HuH-7.5 (cell line): Measurements from ENCODE around the gene REG4.
"Not testable (repeated sequence)": the region's sequence is repeated elsewhere in the genome, so short reads cannot be mapped to it uniquely, and the experiment has no call there.

Source experiments
- DNase-seq: peaks from one replicate; pipeline ENCODE4 v3.0.0; 2011; ENCODE audit warnings: low spot score

REG4 gene

DNA sequence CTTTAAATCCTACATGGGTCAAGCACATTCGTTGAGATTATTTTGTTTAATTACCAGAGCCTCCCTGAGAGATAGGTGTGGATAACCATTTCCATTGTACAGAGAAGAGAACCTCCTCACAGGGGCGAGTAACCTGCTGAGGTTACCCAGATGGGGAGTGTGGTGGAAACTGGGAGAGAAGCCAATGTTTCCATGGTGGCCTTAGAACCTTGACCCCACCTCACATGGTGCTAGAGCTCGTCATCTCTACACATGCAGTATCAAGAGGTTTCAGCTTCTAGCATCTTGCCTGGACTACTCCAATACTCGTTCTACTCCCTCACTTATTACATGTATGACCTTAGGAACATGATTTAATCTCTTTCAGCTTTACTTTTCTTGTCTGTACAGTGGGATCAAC is 4.8 kb downstream of the REG4 start:
- no peak for DNase-seq

DNA sequence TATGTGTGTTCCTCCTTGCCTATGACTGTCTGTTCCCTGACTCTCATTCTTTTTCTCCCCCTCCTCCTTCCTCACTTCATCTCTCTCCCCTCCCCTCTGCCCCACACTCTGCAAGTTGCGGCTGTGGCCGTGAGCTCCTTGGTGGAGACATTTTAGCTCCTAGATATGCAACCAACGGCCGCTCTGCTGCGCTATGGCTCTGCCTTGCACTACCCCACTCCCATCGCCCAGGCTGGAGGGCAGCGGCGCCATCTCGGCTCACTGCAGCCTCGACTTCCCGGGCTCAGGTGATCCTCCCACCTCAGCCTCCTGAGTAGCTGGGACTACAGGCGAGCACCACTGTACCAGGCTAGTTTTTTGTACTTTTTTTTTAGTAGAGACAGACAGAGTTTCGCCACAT is 5.5 kb downstream of the REG4 start:
- no peak for DNase-seq

DNA sequence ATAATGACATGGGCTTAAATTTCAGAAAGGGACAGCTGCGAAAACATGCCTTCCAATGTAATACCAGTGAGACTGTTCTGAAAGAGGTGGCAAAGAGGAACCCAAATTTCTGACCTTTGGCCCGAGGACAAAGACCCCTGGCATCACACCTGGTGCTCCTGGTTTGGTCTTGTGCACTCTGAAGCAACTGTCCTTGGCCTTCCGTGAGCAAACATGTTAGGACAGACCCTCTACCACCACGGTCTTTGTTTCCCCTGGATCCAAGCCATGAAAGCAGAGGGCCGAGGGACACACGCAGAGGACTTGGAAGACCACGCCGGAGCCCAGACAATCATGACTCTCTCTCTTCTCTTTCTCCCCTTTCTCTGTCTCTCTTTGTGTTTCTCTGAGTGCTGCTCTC is 6.0 kb downstream of the REG4 start:
- no peak for DNase-seq

DNA sequence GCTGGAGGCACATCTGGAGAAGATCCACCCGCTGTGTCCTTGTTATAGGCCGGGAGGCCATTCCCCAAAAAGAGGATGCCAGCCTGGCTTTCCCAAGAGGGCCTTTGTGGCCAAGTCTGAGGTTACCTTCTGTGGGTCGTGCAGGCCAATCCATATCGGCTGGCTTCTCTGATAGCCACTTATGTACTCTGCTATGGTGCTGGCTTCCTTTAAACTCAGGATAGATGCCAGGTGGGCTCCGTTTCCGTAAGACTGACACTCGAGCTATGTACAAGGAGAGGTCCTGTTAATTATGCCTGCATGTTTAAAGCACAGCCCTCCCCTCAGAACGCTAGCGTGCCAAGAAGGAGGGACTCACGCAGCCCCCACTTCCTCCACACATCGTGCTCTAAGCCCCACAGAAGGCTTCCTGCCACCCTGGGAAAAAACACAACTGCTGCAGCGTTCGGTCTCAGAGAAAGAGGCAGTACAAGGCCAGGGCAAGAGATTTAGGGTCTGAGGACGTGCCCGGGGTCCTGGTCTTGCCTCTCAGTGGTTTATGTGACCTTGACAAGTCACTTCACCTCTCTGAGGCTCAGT is 11.6 kb downstream of the REG4 start:
- no peak for DNase-seq

DNA sequence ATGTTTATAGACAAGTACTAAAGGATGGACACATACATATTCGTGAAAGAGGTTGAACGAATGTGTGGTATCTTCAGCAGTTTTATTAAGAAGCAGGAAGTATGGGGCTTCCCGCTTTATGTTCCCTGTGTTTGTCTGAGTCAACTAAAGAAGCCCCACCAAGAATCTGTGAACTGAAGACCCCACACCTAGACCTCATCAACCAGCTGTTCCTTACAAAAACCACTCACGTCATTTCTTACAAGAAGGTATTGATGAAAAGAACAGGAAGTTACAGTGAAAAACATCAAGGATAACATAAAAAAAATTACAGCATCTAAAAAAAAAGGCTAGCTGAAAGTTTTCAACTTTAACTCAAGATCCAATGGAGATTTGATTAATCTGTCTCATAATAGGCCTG is 12.3 kb downstream of the REG4 start:
- no peak for DNase-seq

DNA sequence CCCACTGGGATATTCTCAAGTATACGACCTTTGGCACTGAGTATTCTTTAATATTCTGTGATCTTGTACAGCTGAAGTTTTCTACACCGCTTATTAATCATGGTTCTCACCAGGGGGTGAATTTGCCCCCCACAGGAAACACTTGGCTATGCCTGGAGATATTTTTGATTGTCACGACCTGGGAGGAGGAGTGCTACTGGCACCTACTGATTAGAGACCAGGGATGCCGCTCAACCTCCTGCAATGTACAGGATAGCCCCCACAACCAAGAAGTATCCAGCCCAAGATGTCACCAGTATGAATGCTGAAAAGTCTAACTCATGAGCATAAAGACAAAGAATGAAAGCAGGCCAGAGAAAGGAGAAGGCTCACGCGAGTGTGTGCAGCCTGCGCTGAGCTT is 13.7 kb downstream of the REG4 start:
- no peak for DNase-seq

DNA sequence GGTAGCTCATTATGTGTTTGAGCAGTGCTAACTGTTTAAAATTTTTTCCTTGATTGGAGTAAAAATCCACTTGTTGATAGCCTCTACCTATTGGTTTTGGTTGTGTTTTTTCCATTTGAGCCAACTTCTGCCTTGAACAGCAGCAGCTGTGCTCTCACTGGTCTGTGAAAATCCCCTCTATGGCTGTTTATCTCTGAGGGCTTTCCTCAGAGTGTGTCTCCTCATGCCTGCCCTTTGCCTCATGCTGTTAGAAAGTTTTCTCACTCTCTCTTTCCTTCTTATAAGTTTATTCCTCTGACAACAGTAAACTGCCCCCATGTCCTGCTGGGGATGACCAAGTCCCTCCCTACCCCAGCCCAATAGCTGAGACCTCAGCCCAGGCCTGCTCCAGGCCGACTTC is 14.1 kb downstream of the REG4 start:
- DNase-seq, result no peak

DNA sequence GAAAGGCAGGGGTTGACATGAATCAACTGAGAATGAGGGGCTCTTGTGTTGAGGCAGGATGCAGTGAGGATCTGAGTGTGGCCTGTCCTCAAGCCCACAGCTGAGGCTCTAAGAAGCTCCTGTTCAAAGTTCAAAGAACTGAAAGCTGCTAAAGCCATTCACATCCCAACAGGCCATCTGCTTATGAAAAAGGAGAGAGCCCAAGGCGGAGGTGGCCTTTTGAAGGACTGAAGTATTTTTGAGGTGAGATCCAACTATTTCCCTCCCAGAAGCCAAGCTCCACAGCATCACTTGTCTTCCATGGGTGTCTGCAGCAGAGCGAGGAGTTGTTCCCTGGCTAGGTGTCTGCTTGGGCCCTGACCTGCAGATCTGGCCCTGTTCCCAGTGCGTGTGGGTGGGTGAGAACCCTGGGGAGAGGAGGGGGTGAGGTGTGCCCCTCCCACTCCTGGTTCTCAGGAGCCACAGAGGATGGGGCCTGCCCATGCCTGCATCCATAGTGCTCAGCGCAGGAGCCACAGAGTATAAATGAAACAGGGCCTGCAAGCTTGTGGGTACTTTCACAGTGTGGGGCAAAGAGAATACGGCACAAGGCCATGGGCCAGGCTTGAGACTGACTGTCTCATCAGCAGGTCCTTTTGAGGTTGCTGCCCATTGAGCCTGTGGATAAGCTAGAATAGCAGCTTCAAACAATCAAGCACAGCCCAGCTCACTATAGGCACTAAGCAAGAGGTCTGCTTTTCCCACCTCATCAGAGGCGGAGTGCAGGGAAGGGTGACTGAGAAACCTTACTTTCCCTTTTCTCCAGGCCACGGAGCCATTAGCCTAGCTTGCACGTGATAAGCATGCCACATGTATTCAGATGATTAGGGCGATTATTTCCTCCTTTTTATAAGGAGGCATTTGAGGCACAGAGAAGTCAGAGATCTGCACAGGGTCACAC is 15.7 kb downstream of the REG4 start:
- DNase-seq, result no peak

DNA sequence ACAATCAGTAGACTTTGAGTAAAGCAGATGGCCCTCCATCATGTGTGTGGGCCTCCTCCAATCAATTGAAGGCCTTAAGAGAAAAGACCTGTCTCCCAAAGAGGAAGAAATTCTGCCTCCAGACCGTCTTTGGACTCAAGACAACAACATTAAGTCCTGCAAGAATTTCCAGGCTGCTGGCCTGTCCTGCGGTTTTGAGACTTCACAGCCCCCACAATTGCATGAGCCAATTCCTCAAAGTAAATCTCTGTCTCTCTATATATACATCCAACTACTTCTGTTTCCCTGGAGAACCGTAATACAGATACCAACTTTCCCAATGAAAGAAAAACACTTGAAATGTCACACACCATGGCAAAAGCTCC is 16.4 kb downstream of the REG4 start:
- DNase-seq, result no peak

DNA sequence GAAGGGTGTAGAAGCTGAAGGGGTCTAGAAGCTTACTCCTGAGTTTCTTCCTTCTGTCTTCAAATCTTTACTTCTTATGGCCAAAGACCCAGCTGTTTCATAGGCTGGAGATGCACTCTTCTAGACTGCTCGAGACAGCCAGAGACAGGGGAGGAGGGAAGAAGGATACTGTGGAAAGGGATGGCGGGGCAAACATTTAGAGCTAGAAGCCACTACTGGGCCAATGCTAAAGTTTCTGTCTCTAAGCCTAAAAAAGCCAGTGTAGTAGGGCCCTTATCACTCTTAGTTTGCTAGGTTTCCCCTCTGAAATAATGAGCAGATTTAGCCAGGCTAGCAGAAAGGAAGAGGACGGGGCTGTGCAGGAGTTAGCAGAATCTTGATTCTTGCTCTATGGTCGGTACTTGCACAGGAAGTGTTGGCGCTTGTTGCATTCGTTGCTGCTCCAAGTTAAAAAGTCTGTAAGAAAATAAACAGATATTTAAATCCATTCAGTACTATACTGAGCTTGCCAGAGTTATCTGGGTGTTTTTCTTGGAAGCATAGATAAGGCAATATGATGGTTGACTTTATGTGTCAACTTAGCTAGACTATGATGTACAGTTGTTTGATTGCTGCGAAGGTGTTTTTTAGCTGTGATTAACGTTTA is 16.9 kb downstream of the REG4 start:
- DNase-seq, result no peak

DNA sequence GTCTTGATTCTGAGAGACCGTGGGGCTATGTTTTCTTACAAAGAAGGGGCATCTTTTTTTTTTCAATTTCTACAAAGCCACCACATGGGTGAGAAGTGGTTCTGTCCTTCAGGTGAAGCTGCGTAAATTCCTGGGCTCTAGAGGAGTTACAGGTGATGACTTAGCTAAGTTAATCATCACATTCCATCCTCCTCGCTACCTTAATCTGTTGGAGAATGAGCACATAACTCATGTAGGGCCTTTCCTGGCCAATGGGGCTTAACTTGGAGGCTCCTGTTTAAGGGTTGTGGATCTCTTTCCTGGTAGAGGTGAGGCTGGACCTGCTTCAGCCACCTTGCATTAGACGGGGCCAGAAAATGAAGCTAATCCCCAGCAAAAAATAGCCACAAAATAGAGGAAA is 19.9 kb downstream of the REG4 start:
- no peak for DNase-seq

DNA sequence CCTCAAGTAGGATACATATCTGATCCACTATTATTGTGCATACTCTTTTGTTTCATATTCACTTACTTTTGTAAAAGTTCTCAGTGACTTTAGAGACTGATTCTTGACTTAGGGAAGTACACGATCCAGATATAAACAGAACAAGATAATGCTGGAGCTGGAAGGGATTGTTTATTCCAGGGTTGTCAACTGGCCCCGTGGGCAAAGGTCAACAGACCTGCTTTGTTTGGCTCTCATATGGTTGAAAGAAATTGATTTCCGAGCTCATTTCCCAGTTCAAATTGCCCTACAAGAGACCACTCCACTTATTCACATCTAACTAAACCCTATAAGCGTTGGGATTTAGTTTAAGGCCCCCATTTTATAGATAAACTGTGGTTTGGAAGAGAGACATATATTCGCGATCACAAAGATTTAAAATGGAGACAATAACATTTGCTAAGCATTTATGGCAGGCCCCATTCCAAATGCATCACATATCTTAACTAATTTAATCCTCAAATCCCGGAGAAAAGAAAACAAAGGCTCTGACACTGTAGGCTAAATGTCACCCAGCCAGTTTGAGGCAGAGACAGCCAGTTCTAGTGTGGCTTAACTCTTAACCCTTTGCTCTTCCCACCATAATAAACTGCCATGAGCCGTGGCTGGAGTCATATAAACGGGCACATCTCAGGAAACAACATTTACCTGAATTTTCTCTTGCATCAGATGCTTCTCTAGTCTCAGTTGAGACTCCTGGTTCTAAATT is 20.6 kb downstream of the REG4 start:
- DNase-seq, result no peak

DNA sequence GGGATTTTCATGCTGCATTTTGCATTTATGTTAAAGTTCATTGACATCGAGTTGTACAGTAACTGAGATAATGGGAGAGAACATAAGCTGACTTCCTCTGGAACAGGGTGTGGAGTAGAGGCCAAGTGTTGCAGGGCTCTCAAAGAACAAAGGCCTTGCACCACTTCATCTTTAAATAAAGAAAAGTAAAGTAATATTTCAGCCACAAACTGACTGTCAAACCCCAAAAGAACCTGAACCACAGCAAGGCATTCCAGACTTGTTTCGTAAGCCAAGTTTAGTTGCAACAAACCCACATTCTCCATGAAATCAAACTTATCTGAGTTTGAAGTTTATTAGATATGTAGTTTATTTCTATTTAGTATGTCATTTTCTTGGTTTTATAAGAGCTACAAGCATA is 23.5 kb downstream of the REG4 start:
- DNase-seq, result no peak

DNA sequence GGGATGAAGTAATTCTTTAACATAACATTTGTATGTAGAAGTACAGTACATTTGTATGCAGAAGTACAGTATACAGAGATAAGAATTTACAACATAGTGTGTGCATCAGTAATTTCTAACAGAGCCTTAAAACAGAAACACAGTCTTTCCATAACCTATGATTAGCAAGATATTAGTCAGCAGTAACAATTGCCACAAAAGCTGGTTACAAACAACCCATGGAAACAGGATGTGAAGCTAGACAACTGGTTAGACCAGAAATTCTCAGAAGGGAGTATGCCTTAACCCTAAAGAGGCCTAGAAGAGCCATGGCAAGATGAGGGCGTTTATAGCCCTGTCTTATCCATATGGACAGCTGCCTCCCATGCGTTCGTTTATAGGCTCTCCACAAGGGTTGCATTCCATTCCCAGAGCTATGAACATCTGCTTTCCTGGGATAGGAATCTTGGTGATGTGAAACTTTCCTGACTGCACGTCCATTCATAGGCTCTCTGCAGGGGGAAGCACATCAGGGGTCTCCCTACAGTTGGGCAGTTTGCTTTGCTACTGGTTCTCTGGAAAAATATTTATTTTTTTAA is 24.7 kb downstream of the REG4 start:
- not testable (repeated sequence) for DNase-seq

DNA sequence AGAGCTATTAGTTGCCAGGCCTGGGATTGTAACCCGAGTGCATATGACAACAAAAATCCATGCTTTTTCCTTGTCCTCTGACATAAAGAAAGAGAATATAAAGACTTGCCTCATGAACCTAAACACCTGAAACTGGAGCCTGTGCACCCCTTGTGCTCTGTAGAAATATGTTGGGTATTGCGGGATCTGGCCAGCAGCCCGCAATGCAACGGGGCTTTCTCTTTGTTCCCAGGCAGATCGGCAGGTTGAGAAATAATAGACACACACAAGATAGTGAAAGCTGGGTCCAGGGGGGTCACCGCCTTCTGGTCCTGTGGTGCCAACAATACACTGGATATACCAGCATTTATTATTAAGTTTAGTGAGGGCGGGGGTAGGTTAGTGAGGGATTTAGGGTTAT is 25.2 kb downstream of the REG4 start:
- DNase-seq, result not testable (repeated sequence)

DNA sequence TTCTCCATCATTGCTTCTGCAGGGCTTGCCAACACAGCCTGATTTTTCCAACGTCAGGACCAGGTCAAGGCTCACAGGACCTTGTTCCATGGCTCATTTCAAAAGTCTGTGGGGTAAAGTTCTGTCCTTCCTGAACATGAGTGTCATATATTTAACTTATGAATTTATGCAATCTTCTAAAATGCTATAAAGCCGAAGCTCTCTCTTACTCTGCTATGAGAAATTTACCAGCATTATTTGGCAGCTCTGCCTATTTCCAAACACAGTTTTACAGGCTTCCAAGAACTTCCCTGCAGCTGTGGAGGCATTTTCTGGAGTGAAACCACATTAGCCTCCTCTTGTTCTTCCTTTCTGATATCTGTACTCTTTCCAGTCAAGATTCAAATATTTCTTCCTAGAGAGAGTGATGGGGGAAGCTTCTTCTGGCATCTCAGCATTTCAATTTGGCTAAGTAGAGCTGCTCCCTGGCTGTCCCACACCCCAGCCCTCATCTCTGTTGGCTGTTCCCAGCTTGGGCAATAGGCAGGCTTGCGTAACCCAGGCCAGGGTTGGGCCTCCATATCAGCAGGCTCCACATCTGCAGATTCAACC is 27.0 kb downstream of the REG4 start:
- no peak for DNase-seq

DNA sequence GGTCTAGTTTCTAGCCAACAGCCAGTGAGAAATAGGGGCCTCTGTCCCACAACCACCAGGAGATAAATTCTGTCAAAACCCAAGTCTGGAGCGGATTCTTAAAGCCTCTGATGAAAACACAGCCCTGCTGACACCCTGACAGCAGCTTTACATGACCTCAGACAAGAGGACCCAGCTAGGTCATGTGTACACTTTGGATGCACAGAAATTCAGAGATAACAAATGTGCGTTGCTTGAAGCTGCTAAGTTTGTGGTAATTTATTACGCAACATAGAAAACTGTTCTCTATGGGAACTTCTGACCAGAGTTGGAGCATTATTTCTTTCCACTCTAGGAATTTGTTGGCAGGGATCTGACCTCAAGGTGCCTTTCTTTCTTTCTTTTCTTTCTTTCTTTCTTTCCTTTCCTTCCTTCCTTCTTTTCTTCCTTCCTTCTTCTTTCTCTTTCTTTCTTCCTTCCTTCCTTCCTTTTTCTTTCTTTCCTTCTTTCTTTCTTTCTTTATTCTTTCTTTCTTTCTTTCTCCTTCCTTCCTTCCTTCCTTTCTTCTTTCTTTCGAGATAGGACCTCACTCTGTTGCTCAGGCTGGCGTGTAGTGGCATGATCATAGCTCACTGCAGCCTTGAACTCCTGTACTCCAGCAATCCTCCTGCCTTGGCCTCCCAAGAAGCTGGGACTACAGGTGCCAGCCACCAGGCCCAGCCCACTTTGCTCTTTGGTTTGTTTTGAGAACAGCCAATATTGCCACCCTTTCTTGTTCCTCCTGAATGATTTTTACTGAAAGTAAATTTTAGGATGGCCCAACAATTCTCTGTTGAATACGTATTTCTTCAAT is 27.7 kb downstream of the REG4 start:
- no peak for DNase-seq

DNA sequence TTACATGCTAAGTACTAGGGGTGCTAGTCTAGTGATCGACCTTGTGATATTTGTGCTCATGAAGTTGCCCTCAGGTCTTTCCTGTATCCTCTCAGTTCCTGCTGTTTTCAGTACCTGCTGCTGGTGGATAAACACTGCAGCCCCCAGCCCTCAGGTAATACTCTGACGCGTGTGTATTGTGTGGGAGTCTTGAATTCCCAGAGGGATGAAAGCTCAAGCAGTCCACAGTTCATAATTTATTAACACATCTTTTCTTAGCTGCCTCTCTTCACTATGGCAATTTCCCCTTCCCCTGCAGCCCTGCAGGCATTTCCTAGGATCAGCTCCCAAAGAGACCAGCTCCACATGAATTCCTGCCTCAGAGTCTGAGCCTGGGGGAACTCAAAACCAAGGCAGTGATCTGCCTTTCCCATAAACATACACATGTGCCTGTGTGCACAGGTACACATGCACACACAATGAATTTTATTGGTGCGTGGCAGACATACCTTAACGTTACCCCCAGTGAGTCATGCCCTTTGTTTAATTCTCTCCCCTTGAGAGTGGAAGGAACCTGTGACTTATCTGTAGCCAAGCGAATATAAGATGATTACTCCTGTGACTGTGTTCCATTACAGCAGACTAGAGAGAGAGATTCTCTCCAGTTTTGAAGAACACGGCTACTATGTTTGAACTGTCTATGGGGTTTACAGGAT is 28.5 kb downstream of the REG4 start:
- no peak for DNase-seq

DNA sequence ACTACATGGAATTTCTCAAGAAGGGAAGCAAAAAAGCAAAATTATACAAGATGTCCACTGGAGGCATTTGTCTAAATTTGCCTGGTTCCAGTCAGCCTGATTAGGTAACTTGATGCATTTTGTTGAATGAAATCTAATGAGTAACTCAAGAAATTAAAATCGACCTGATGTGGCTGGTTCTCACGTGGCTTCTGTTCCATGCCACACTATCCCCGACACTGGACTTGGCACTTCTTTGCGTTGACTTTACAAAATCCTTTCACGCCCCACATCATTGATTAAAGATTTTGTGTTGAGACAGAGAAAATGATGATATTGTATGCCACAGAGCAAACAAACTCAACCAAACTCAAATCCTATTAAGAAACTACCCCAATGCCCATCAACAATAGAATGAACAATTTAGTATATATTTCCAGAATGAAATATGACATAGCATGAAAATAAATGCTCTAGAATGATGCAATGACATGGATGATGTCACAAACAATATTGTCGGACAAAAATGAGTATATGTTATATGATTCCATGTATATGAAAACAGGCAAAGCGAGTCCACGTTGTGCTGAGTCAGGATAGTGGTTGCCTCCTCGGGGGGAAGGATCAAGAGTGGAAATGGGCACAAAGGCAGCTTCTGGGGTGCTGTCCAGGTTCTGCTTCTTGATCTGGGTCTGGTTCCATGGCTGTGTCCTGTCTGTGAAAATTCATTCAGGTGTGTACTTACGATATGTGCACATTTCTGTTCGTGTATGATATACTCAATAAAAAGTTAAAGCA is 29.6 kb downstream of the REG4 start:
- DNase-seq, result no peak
